H9 (cell line): ENCODE measurements around the gene KRTAP2-3. TPM values are rescaled to one million over a fixed set of nuclear protein-coding genes. Genes with fewer than 3 reads are reported as not detected.
"Not testable (repeated sequence)": the region's sequence is repeated elsewhere in the genome, so short reads cannot be mapped to it uniquely, and the experiment has no call there.

Experiments used
- DNase-seq: peaks from one replicate; pipeline ENCODE4 v3.0.0-alpha.2; 2017
- H2AFZ ChIP-seq: one replicate; pipeline ENCODE4 v1.6.1; 2013; ENCODE audit warnings: mild to moderate bottlenecking, low read length, control low read depth, moderate library complexity
- H2AK5ac ChIP-seq: 2 replicates; pipeline ENCODE4 v1.6.1; 2013; ENCODE audit warnings: low read length, control low read depth, mixed read lengths; ENCODE audit not compliant: insufficient read length
- H2BK120ac ChIP-seq: one replicate; pipeline ENCODE4 v1.6.1; 2013; ENCODE audit warnings: low read depth, mild to moderate bottlenecking, low read length, control low read depth, inconsistent platforms; ENCODE audit not compliant: poor library complexity, severe bottlenecking
- H2BK12ac ChIP-seq: 2 replicates; pipeline ENCODE4 v1.6.1; 2013; ENCODE audit warnings: low read length, control low read depth, mixed read lengths, low read depth; ENCODE audit not compliant: insufficient read length
- H2BK15ac ChIP-seq: 2 replicates; pipeline ENCODE4 v1.6.1; 2013; ENCODE audit warnings: low read depth, low read length, control low read depth
- H2BK20ac ChIP-seq: one replicate; pipeline ENCODE4 v1.6.1; 2013; ENCODE audit warnings: low read depth, mild to moderate bottlenecking, low read length, control low read depth, inconsistent platforms; ENCODE audit not compliant: poor library complexity, severe bottlenecking
- H2BK5ac ChIP-seq: 2 replicates; pipeline ENCODE4 v1.6.1; 2013; ENCODE audit warnings: low read length, control low read depth, mixed read lengths; ENCODE audit not compliant: insufficient read length
- H3K14ac ChIP-seq: 2 replicates; pipeline ENCODE4 v1.6.1; 2013; ENCODE audit warnings: low read length, control low read depth; ENCODE audit not compliant: insufficient read depth
- H3K18ac ChIP-seq: 2 replicates; pipeline ENCODE4 v1.6.1; 2013; ENCODE audit warnings: low read depth, mild to moderate bottlenecking, mixed read lengths, low read length, control low read depth; ENCODE audit not compliant: insufficient read length
- H3K23ac ChIP-seq: 2 replicates; pipeline ENCODE4 v1.6.1; 2013; ENCODE audit warnings: low read length, control low read depth, mixed read lengths, low read depth; ENCODE audit not compliant: insufficient read length
- H3K23me2 ChIP-seq: 2 replicates; pipeline ENCODE4 v1.6.1; 2013; ENCODE audit warnings: low read depth, mild to moderate bottlenecking, mixed read lengths, low read length, control low read depth; ENCODE audit not compliant: insufficient read length, poor library complexity, severe bottlenecking
- H3K27ac ChIP-seq: 2 replicates; pipeline ENCODE4 v1.5.1; 2013; ENCODE audit warnings: low read length, control low read depth, mixed read lengths, low read depth; ENCODE audit not compliant: insufficient read length
- H3K27me3 ChIP-seq: 2 replicates; pipeline ENCODE4 v1.6.1; 2013; ENCODE audit warnings: low read length, control low read depth, inconsistent platforms; ENCODE audit not compliant: insufficient read depth
- H3K4ac ChIP-seq: 2 replicates; pipeline ENCODE4 v1.6.1; 2013; ENCODE audit warnings: low read depth, mild to moderate bottlenecking, control low read depth, inconsistent platforms, low read length, moderate library complexity
- H3K4me1 ChIP-seq: 2 replicates; pipeline ENCODE4 v1.6.1; 2013; ENCODE audit warnings: low read length, control low read depth, inconsistent platforms; ENCODE audit not compliant: insufficient read depth
- H3K4me2 ChIP-seq: 2 replicates; pipeline ENCODE4 v1.6.1; 2013; ENCODE audit warnings: low read length, control low read depth, mixed read lengths; ENCODE audit not compliant: insufficient read length, insufficient read depth
- H3K56ac ChIP-seq: 2 replicates; pipeline ENCODE4 v1.6.1; 2013; ENCODE audit warnings: low read depth, mild to moderate bottlenecking, mixed read lengths, low read length, control low read depth; ENCODE audit not compliant: insufficient read length
- H3K79me1 ChIP-seq: 2 replicates; pipeline ENCODE4 v1.6.1; 2013; ENCODE audit warnings: low read depth, mild to moderate bottlenecking, moderate library complexity, low read length, control low read depth, inconsistent platforms; ENCODE audit not compliant: insufficient read depth, poor library complexity, severe bottlenecking
- H3K79me2 ChIP-seq: 2 replicates; pipeline ENCODE4 v1.6.1; 2013; ENCODE audit warnings: low read length, control low read depth, inconsistent platforms; ENCODE audit not compliant: insufficient read depth
- H3K9ac ChIP-seq: 2 replicates; pipeline ENCODE4 v1.6.1; 2013; ENCODE audit warnings: low read length, control low read depth, mixed read lengths; ENCODE audit not compliant: insufficient read length; ENCODE audit errors: extremely low read depth
- H3K9me3 ChIP-seq: one replicate; pipeline ENCODE4 v1.6.1; 2013; ENCODE audit warnings: low read depth, low read length, inconsistent platforms; ENCODE audit not compliant: control insufficient read depth
- H3T11ph ChIP-seq: one replicate; pipeline ENCODE4 v1.6.1; 2013; ENCODE audit warnings: mild to moderate bottlenecking, low read length, control low read depth, inconsistent platforms
- H4K20me1 ChIP-seq: one replicate; pipeline ENCODE4 v1.6.1; 2013; ENCODE audit not compliant: control insufficient read depth, insufficient read length, insufficient read depth
- H4K5ac ChIP-seq: 2 replicates; pipeline ENCODE4 v1.6.1; 2013; ENCODE audit warnings: low read depth, mild to moderate bottlenecking, mixed read lengths, low read length, control low read depth; ENCODE audit not compliant: insufficient read length
- H4K8ac ChIP-seq: replicated peaks from 2 replicates; pipeline ENCODE4 v1.6.1; 2013; ENCODE audit warnings: low read length, control low read depth, mixed read lengths, low read depth; ENCODE audit not compliant: insufficient read length
- H4K91ac ChIP-seq: 2 replicates; pipeline ENCODE4 v1.6.1; 2013; ENCODE audit warnings: low read depth, mild to moderate bottlenecking, moderate library complexity, mixed read lengths, low read length, control low read depth; ENCODE audit not compliant: insufficient read length
- H3K27ac Mint-ChIP-seq, 3 experiments: 2 replicates in 2 of 3; 3 replicates in 1 of 3; pipeline ENCODE4 v1.8.0; 2020 to 2021; ENCODE audit warnings: mixed read lengths in 3 of 3, mild to moderate bottlenecking in 1 of 3, moderate library complexity in 1 of 3
- H3K27me3 Mint-ChIP-seq: 2 replicates; pipeline ENCODE4 v1.8.0; 2021; ENCODE audit warnings: low read depth, mild to moderate bottlenecking, moderate library complexity, mixed read lengths
- H3K36me3 Mint-ChIP-seq, 3 experiments: 2 replicates in 2 of 3; 3 replicates in 1 of 3; pipeline ENCODE4 v1.8.0; 2020 to 2021; ENCODE audit warnings: low read depth in 3 of 3, mixed read lengths in 3 of 3; ENCODE audit not compliant: insufficient read depth in 1 of 3
- H3K4me1 Mint-ChIP-seq, 2 experiments: 2 replicates each; pipeline ENCODE4 v1.8.0; 2020; ENCODE audit warnings: mixed read lengths in 2 of 2
- H3K4me3 Mint-ChIP-seq, 2 experiments: 2 replicates in 1 of 2; 3 replicates in 1 of 2; pipeline ENCODE4 v1.8.0; 2020 to 2021; ENCODE audit warnings: mild to moderate bottlenecking in 2 of 2, mixed read lengths in 2 of 2, moderate library complexity in 1 of 2
- H3K9me3 Mint-ChIP-seq, 2 experiments: 2 replicates in 1 of 2; 3 replicates in 1 of 2; pipeline ENCODE4 v1.8.0; 2020; ENCODE audit warnings: mild to moderate bottlenecking in 2 of 2, mixed read lengths in 2 of 2, moderate library complexity in 1 of 2
- WGBS: extraction: QIAGEN DNeasy Blood & Tissue Kit; methylation state at CpG from one replicate; pipeline ENCODE4 v1.1.7; 2013; ENCODE audit warnings: missing lambda C conversion rate, low lambda C conversion rate, mixed read lengths; ENCODE audit not compliant: insufficient read length; ENCODE audit errors: extremely low coverage; 5-methylcytosine and 5-hydroxymethylcytosine counted together
- long read RNA-seq: library from polyadenylated mRNA; unstranded; transcript quantifications from one replicate; pipeline ENCODE4 v2.0.0, GENCODE V29; 2020
- total RNA-seq: library from RNA; stranded (reverse); gene quantifications from 2 replicates; pipeline ENCODE4 v1.2.1, GENCODE V29; 2021
- TF ChIP-seq, protein P1 (sequence below): fragments of 200-600 bp; sonication (generic); conservative IDR thresholded peaks from 3 replicates; pipeline ENCODE4 v1.8.0; 2021; ENCODE audit warnings: antibody characterized with exemption, mild to moderate bottlenecking

The KRTAP2-3 gene
- not detected in 2 replicates for total RNA-seq
- long read RNA-seq = 0 reads

DNA sequence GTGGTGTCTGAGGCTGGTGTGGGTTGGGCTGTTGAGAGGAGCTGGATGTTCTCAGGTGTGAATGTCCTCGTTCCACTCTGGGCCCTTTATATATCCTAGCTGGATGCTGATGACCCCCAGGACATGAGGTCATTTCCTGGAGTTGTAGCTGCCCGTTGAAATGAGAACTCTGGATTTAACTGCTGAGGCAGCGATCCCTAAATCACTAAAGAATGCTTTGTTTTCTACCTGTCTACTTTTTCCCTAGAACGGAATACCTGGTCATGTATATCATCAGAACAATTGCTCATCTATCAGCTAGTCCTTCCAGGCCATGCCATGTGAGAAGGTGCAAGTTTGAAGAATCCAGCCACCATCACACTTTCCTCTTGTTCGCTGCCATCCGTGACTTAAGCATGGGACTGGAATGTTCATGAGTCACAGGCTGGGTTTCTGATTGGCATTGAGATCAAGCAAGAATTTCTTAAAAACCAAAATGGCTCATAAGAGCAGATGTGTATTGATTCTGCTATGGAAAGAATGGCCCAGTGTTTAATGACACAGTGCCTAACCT lies at the start of gene KRTAP2-3:
TSS of gene KRTAP2-3 (minus strand) at position 63 of the 553 bp plus-strand sequence. CDS start 64 bp downstream, outside the sequence.
- no peak within 1 kb of the TSS for H3K4me2 ChIP-seq

GRCh38 chr17:41108728-41109386 lies 48.9 kb upstream of the KRTAP2-3 start:
- H2BK5ac ChIP-seq, H4K20me1 ChIP-seq, H2BK12ac ChIP-seq, H3K27me3 ChIP-seq, H4K5ac ChIP-seq, H3K23ac ChIP-seq, H2AK5ac ChIP-seq, H3K79me1 ChIP-seq, H3K9ac ChIP-seq, H2AFZ ChIP-seq, H3K23me2 ChIP-seq, H3K4ac ChIP-seq, H4K91ac ChIP-seq, H3K18ac ChIP-seq, H3K14ac ChIP-seq, H3K56ac ChIP-seq, H3K9me3 ChIP-seq, H2BK120ac ChIP-seq, H4K8ac ChIP-seq, H3K4me2 ChIP-seq, H3K79me2 ChIP-seq, H2BK20ac ChIP-seq, H3K27me3 Mint-ChIP-seq, H3T11ph ChIP-seq, DNase-seq, H3K27ac ChIP-seq, H3K4me1 ChIP-seq, H2BK15ac ChIP-seq: not testable (repeated sequence)
- H3K4me3 Mint-ChIP-seq = peak overlapping the region in 1 of 2 experiments; percentile 1; a peak in 1 of 5 replicates
- H3K36me3 Mint-ChIP-seq = peaks cover 19 to 36% (median 24%) of the 10 kb centered on the region in 3 experiments
- H3K27ac Mint-ChIP-seq = peak overlapping the region in 1 of 3 experiments; percentile 10; a peak in 1 of 7 replicates
- peaks cover 39 to 42% of the 10 kb centered on the region in 2 experiments for H3K9me3 Mint-ChIP-seq
- H3K4me1 Mint-ChIP-seq = peaks cover 37 to 40% of the 10 kb centered on the region in 2 experiments
- no CpG with 5 or more reads among the region's 1 CpG for WGBS

More for the DNA sequence above, at the start of gene KRTAP2-3:
- H2BK120ac ChIP-seq = no peak within 1 kb of the TSS
- no CpG with 5 or more reads among the region's 6 CpGs for WGBS
- DNase-seq = no peak
- H3K27me3 Mint-ChIP-seq = no peaks in the 10 kb centered on the region
- no peak within 1 kb of the TSS for H3K27ac ChIP-seq
- H3K23me2 ChIP-seq = no peaks in the 10 kb centered on the region
- no peak within 1 kb of the TSS for H3K23ac ChIP-seq
- peak within 1 kb of the TSS; percentile 26 for H2BK20ac ChIP-seq
- H3K14ac ChIP-seq = no peak within 1 kb of the TSS
- no peaks in the 10 kb centered on the region for H3K79me1 ChIP-seq
- H3K36me3 Mint-ChIP-seq = no peaks in the 10 kb centered on the region; a peak in 1 of 7 replicates
- no peaks in the 10 kb centered on the region for H3K79me2 ChIP-seq
- H3K27me3 ChIP-seq = no peaks in the 10 kb centered on the region
- no peak within 1 kb of the TSS for H3K56ac ChIP-seq
- H3K4me3 Mint-ChIP-seq = no peak within 1 kb of the TSS
- H3K4me1 ChIP-seq = no peaks in the 10 kb centered on the region
- peaks cover 4 to 7% of the 10 kb centered on the region in 2 experiments for H3K4me1 Mint-ChIP-seq
- no peaks in the 10 kb centered on the region for H3K9me3 ChIP-seq
- H3K9ac ChIP-seq = no peak within 1 kb of the TSS
- H4K8ac ChIP-seq = no peak within 1 kb of the TSS
- TF ChIP-seq, protein P1, sequence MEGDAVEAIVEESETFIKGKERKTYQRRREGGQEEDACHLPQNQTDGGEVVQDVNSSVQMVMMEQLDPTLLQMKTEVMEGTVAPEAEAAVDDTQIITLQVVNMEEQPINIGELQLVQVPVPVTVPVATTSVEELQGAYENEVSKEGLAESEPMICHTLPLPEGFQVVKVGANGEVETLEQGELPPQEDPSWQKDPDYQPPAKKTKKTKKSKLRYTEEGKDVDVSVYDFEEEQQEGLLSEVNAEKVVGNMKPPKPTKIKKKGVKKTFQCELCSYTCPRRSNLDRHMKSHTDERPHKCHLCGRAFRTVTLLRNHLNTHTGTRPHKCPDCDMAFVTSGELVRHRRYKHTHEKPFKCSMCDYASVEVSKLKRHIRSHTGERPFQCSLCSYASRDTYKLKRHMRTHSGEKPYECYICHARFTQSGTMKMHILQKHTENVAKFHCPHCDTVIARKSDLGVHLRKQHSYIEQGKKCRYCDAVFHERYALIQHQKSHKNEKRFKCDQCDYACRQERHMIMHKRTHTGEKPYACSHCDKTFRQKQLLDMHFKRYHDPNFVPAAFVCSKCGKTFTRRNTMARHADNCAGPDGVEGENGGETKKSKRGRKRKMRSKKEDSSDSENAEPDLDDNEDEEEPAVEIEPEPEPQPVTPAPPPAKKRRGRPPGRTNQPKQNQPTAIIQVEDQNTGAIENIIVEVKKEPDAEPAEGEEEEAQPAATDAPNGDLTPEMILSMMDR = no peak
- H2AFZ ChIP-seq = no peak within 1 kb of the TSS
- no peak within 1 kb of the TSS for H3T11ph ChIP-seq
- H3K27ac Mint-ChIP-seq = peak within 1 kb of the TSS in 1 of 3 experiments; percentile 71; a peak in 3 of 7 replicates
- H4K20me1 ChIP-seq = no peaks in the 10 kb centered on the region
- H3K4ac ChIP-seq = no peak within 1 kb of the TSS
- no peak within 1 kb of the TSS for H2BK15ac ChIP-seq
- H3K18ac ChIP-seq = no peak within 1 kb of the TSS
- no peaks in the 10 kb centered on the region; a peak in 1 of 5 replicates for H3K9me3 Mint-ChIP-seq
- no peak within 1 kb of the TSS for H2BK5ac ChIP-seq
- no peak within 1 kb of the TSS for H2AK5ac ChIP-seq
- no peak within 1 kb of the TSS for H4K5ac ChIP-seq
- no peak within 1 kb of the TSS for H2BK12ac ChIP-seq
- H4K91ac ChIP-seq = no peak within 1 kb of the TSS
